Ramos (cell line): Measurements from ENCODE around the gene POMGNT1.
"Not testable (repeated sequence)": the region's sequence is repeated elsewhere in the genome, so short reads cannot be mapped to it uniquely, and the experiment has no call there.

Experiments used
- in situ Hi-C: fragments of 300-500 bp; cut with MboI; formaldehyde crosslinking; loops from one replicate; pipeline ENCODE4 v1.14.3; 2022; ENCODE audit warnings: low sequenced_read_pairs; ENCODE audit not compliant: unreplicated experiment

POMGNT1 gene

GRCh38 chr1:46197964-46198811 is at the start of gene POMGNT1:
Gene POMGNT1 (minus strand): TSS chr1:46198434. CDS start chr1:46197821, 613 bp downstream.
- in situ Hi-C loops = no loop called here

- in situ Hi-C loops = no loop called here
Measured at GRCh38 chr1:46247436-46248121, 49.3 kb upstream of the POMGNT1 start, which contains the start of gene RAD54L. Gene RAD54L (plus strand): TSS chr1:46247763. CDS start chr1:46248406, 643 bp downstream.

GRCh38 chr1:46246548-46247435 is 48.6 kb upstream of the POMGNT1 start:
- in situ Hi-C loops = no loop called here

GRCh38 chr1:46246136-46246535 is 47.9 kb upstream of the POMGNT1 start:
- in situ Hi-C loops = not testable (repeated sequence)

GRCh38 chr1:46244656-46245371 is 46.6 kb upstream of the POMGNT1 start:
- in situ Hi-C loops = no loop called here

GRCh38 chr1:46243831-46244230 is 45.6 kb upstream of the POMGNT1 start:
- in situ Hi-C loops = not testable (repeated sequence)

- in situ Hi-C loops = no loop called here
Measured at GRCh38 chr1:46242918-46243317, 44.7 kb upstream of the POMGNT1 start.

- in situ Hi-C loops = not testable (repeated sequence)
Measured at GRCh38 chr1:46241733-46242132, 43.5 kb upstream of the POMGNT1 start.

GRCh38 chr1:46238865-46239264 is 40.6 kb upstream of the POMGNT1 start:
- in situ Hi-C loops = not testable (repeated sequence)

GRCh38 chr1:46236882-46237281 is 38.6 kb upstream of the POMGNT1 start:
- in situ Hi-C loops = no loop called here

GRCh38 chr1:46231231-46231630 is 33.0 kb upstream of the POMGNT1 start:
- in situ Hi-C loops = not testable (repeated sequence)

- in situ Hi-C loops = loop anchor here (25.0 kb wide), 1 partner anchor 1213 kb away; the partner anchor contains the start of genes HECTD3 and UROD
Measured at GRCh38 chr1:46224966-46225365, 26.7 kb upstream of the POMGNT1 start.

- in situ Hi-C loops = loop anchor here (25.0 kb wide), 1 partner anchor 1211 kb away; the partner anchor contains the start of genes HECTD3 and UROD
Measured at GRCh38 chr1:46223472-46223943, 25.3 kb upstream of the POMGNT1 start.

- in situ Hi-C loops = loop anchor here (25.0 kb wide), 1 partner anchor 1211 kb away; the partner anchor contains the start of genes HECTD3 and UROD
Measured at GRCh38 chr1:46223055-46223454, 24.8 kb upstream of the POMGNT1 start.

- in situ Hi-C loops = loop anchor here (25.0 kb wide), 1 partner anchor 1209 kb away; the partner anchor contains the start of genes HECTD3 and UROD
Measured at GRCh38 chr1:46221749-46222148, 23.5 kb upstream of the POMGNT1 start.

- in situ Hi-C loops = loop anchor here (25.0 kb wide), 1 partner anchor 1209 kb away; the partner anchor contains the start of genes HECTD3 and UROD
Measured at GRCh38 chr1:46220808-46221207, 22.6 kb upstream of the POMGNT1 start.

- in situ Hi-C loops = loop anchor here (25.0 kb wide), 1 partner anchor 1208 kb away; the partner anchor contains the start of genes HECTD3 and UROD
Measured at GRCh38 chr1:46219551-46220520, 21.6 kb upstream of the POMGNT1 start.

GRCh38 chr1:46218443-46218842 is 20.2 kb upstream of the POMGNT1 start:
- in situ Hi-C loops = loop anchor here (25.0 kb wide), 1 partner anchor 1206 kb away; the partner anchor contains the start of genes HECTD3 and UROD
